Liver (tissue), 9 donors: Measurements from ENCODE around the gene OGA. TPM values are rescaled to one million over a fixed set of nuclear protein-coding genes. Genes with fewer than 3 reads are reported as not detected.

Experiments
- DNase-seq: peaks from one replicate; pipeline ENCODE4 v3.0.0-alpha.2; 2017; ENCODE audit warnings: low spot score
- H3K27ac ChIP-seq, 2 donors: one replicate each; pipeline ENCODE4 v1.7.0; 2013; ENCODE audit warnings: inconsistent platforms in 2 of 2, low read length in 2 of 2, control low read depth in 1 of 2, low read depth in 1 of 2, mild to moderate bottlenecking in 1 of 2
- H3K27me3 ChIP-seq, 4 donors: one replicate each; pipeline versions ENCODE4 v1.6.1 to v1.7.0; 2013; ENCODE audit warnings: low read length in 3 of 4, inconsistent platforms in 1 of 4, mild to moderate bottlenecking in 1 of 4, moderate library complexity in 1 of 4; ENCODE audit not compliant: control insufficient read depth in 4 of 4, insufficient read depth in 4 of 4
- H3K36me3 ChIP-seq, 4 donors: one replicate each; pipeline versions ENCODE4 v1.6.1 to v1.7.0; 2013; ENCODE audit warnings: low read length in 3 of 4, mild to moderate bottlenecking in 3 of 4, low read depth in 1 of 4, moderate library complexity in 1 of 4; ENCODE audit not compliant: control insufficient read depth in 4 of 4, insufficient read depth in 3 of 4
- H3K4me1 ChIP-seq, 4 donors: one replicate each; pipeline versions ENCODE4 v1.6.1 to v1.7.0; 2013; ENCODE audit warnings: low read length in 3 of 4, mild to moderate bottlenecking in 3 of 4, moderate library complexity in 1 of 4; ENCODE audit not compliant: control insufficient read depth in 4 of 4, insufficient read depth in 4 of 4
- H3K4me3 ChIP-seq, 3 donors: one replicate each; pipeline versions ENCODE4 v1.6.1 to v1.7.0; 2013; ENCODE audit warnings: low read length in 3 of 3, control low read depth in 1 of 3, low read depth in 1 of 3, mild to moderate bottlenecking in 1 of 3
- H3K9ac ChIP-seq, 2 donors: one replicate each; pipeline ENCODE4 v1.7.0; 2013; ENCODE audit warnings: low read length in 2 of 2, mild to moderate bottlenecking in 2 of 2, moderate library complexity in 2 of 2, control low read depth in 1 of 2, low read depth in 1 of 2
- H3K9me3 ChIP-seq, 4 donors: one replicate each; pipeline versions ENCODE4 v1.6.1 to v1.7.0; 2013; ENCODE audit warnings: low read length in 3 of 4; ENCODE audit not compliant: control insufficient read depth in 4 of 4
- ATF3 ChIP-seq: IDR thresholded peaks from 2 replicates; pipeline ENCODE4 v1.6.1; 2016; ENCODE audit warnings: antibody characterized with exemption
- EGR1 ChIP-seq, 2 donors: IDR thresholded peaks; 2 replicates each; pipeline ENCODE4 v1.6.1; 2016 to 2018; ENCODE audit warnings: antibody characterized with exemption in 2 of 2, low read depth in 2 of 2
- FOXA2 ChIP-seq: IDR thresholded peaks from 2 replicates; pipeline ENCODE4 v1.6.1; 2016; ENCODE audit warnings: antibody characterized with exemption
- GABPA ChIP-seq, 2 donors: IDR thresholded peaks in 1 of 2; conservative IDR thresholded peaks in 1 of 2; 2 replicates each; pipeline ENCODE4 v1.6.1; 2016; ENCODE audit warnings: antibody characterized with exemption in 2 of 2, mild to moderate bottlenecking in 1 of 2, moderate library complexity in 1 of 2
- HNF4A ChIP-seq, 2 donors: conservative IDR thresholded peaks; 2 replicates each; pipeline ENCODE4 v1.6.1; 2016; ENCODE audit warnings: antibody characterized with exemption in 2 of 2, mild to moderate bottlenecking in 2 of 2
- HNF4G ChIP-seq: IDR thresholded peaks from 2 replicates; pipeline ENCODE4 v1.6.1; 2016; ENCODE audit warnings: antibody characterized with exemption
- JUND ChIP-seq, 2 donors: IDR thresholded peaks; 2 replicates each; pipeline ENCODE4 v1.6.1; 2016; ENCODE audit warnings: antibody characterized with exemption in 2 of 2
- MAX ChIP-seq: IDR thresholded peaks from 2 replicates; pipeline ENCODE4 v1.6.1; 2016; ENCODE audit warnings: antibody characterized with exemption
- RAD21 ChIP-seq, 2 donors: IDR thresholded peaks; 2 replicates each; pipeline ENCODE4 v1.6.1; 2016; ENCODE audit warnings: antibody characterized with exemption in 2 of 2, mild to moderate bottlenecking in 2 of 2
- RXRA ChIP-seq, 2 donors: IDR thresholded peaks; 2 replicates each; pipeline ENCODE4 v1.6.1; 2017 to 2018; ENCODE audit warnings: antibody characterized with exemption in 2 of 2, mild to moderate bottlenecking in 1 of 2
- SP1 ChIP-seq: IDR thresholded peaks from 2 replicates; pipeline ENCODE4 v1.6.1; 2018; ENCODE audit warnings: antibody characterized with exemption, mild to moderate bottlenecking
- YY1 ChIP-seq: IDR thresholded peaks from 2 replicates; pipeline ENCODE4 v1.6.1; 2016; ENCODE audit warnings: antibody characterized with exemption, mild to moderate bottlenecking
- WGBS: extraction: QIAGEN DNeasy Blood & Tissue Kit; methylation state at CpG from one replicate; pipeline ENCODE4 v1.1.7; 2013; 5-methylcytosine and 5-hydroxymethylcytosine counted together
- polyA plus RNA-seq, 2 donors: library from polyadenylated mRNA; stranded (reverse) in 1 of 2; unstranded in 1 of 2; fragments of 200-250 nt in 1 of 2; fragments of >200 nt in 1 of 2; fragmentation: Nextera tagmentation in 1 of 2; extraction: Ambion mirVana in 1 of 2; gene quantifications; one replicate each; pipeline versions ENCODE4 v1.2.1 to v1.2.3, GENCODE V29; 2013 to 2015
- total RNA-seq, 2 donors: library from RNA; depleted of rRNA; stranded (reverse); fragments of >200 nt; gene quantifications; one replicate each; pipeline ENCODE4 v1.2.3, GENCODE V29; 2014
- TF ChIP-seq, protein P1 (sequence below): IDR thresholded peaks from 2 replicates; pipeline ENCODE4 v1.6.1; 2016; ENCODE audit warnings: antibody characterized with exemption, mild to moderate bottlenecking
- TF ChIP-seq, protein P2 (sequence below): fragments of 150-350 bp; IDR thresholded peaks from 2 replicates; pipeline ENCODE4 v1.5.1; 2017; ENCODE audit warnings: improper control_type of control experiment, low read depth, low read length; ENCODE audit not compliant: missing input control
- TF ChIP-seq, protein P3 (sequence below): IDR thresholded peaks from 2 replicates; pipeline ENCODE4 v1.6.1; 2016; ENCODE audit warnings: antibody characterized with exemption
- donor health status: healthy.
- donor health status: healthy.
- donor health status: healthy.
- donor health status: healthy.
- donor health status: healthy.

The OGA gene
- total and polyA plus RNA-seq, 4 donors = 18.0 to 64.3 (median 41.4) TPM

- no peak for DNase-seq
- Histone ChIP-seq H3K9ac (no peak overlapping the region), H3K9me3 (no peaks in the 10 kb centered on the region), H3K27me3 (peaks cover 0 to 3% (median 0%) of the 10 kb centered on the region in 4 donors), H3K36me3 (no peaks in the 10 kb centered on the region), H3K4me3 (no peak overlapping the region), H3K4me1 (no peaks in the 10 kb centered on the region), H3K27ac (no peak overlapping the region)
- TF ChIP-seq JUND (IDR thresholded peaks at IDR 0.05) (no peak), FOXA2 (no peak), HNF4A (conservative IDR thresholded peaks at IDR 0.05) (no peak), SP1 (no peak), RXRA (IDR thresholded peaks at IDR 0.05) (no peak), YY1 (no peak), RAD21 (IDR thresholded peaks at IDR 0.05) (no peak), MAX (no peak), ATF3 (no peak), GABPA (IDR thresholded peaks at IDR 0.05 in 1 of 2, conservative IDR thresholded peaks at IDR 0.05 in 1 of 2) (no peak), EGR1 (IDR thresholded peaks at IDR 0.05; ENCODE audit: low read depth in 2 of 2) (no peak), HNF4G (no peak)
- TF ChIP-seq, protein P1, sequence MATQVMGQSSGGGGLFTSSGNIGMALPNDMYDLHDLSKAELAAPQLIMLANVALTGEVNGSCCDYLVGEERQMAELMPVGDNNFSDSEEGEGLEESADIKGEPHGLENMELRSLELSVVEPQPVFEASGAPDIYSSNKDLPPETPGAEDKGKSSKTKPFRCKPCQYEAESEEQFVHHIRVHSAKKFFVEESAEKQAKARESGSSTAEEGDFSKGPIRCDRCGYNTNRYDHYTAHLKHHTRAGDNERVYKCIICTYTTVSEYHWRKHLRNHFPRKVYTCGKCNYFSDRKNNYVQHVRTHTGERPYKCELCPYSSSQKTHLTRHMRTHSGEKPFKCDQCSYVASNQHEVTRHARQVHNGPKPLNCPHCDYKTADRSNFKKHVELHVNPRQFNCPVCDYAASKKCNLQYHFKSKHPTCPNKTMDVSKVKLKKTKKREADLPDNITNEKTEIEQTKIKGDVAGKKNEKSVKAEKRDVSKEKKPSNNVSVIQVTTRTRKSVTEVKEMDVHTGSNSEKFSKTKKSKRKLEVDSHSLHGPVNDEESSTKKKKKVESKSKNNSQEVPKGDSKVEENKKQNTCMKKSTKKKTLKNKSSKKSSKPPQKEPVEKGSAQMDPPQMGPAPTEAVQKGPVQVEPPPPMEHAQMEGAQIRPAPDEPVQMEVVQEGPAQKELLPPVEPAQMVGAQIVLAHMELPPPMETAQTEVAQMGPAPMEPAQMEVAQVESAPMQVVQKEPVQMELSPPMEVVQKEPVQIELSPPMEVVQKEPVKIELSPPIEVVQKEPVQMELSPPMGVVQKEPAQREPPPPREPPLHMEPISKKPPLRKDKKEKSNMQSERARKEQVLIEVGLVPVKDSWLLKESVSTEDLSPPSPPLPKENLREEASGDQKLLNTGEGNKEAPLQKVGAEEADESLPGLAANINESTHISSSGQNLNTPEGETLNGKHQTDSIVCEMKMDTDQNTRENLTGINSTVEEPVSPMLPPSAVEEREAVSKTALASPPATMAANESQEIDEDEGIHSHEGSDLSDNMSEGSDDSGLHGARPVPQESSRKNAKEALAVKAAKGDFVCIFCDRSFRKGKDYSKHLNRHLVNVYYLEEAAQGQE = no peak
- TF ChIP-seq, protein P2, sequence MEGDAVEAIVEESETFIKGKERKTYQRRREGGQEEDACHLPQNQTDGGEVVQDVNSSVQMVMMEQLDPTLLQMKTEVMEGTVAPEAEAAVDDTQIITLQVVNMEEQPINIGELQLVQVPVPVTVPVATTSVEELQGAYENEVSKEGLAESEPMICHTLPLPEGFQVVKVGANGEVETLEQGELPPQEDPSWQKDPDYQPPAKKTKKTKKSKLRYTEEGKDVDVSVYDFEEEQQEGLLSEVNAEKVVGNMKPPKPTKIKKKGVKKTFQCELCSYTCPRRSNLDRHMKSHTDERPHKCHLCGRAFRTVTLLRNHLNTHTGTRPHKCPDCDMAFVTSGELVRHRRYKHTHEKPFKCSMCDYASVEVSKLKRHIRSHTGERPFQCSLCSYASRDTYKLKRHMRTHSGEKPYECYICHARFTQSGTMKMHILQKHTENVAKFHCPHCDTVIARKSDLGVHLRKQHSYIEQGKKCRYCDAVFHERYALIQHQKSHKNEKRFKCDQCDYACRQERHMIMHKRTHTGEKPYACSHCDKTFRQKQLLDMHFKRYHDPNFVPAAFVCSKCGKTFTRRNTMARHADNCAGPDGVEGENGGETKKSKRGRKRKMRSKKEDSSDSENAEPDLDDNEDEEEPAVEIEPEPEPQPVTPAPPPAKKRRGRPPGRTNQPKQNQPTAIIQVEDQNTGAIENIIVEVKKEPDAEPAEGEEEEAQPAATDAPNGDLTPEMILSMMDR = no peak
- TF ChIP-seq, protein P3, sequence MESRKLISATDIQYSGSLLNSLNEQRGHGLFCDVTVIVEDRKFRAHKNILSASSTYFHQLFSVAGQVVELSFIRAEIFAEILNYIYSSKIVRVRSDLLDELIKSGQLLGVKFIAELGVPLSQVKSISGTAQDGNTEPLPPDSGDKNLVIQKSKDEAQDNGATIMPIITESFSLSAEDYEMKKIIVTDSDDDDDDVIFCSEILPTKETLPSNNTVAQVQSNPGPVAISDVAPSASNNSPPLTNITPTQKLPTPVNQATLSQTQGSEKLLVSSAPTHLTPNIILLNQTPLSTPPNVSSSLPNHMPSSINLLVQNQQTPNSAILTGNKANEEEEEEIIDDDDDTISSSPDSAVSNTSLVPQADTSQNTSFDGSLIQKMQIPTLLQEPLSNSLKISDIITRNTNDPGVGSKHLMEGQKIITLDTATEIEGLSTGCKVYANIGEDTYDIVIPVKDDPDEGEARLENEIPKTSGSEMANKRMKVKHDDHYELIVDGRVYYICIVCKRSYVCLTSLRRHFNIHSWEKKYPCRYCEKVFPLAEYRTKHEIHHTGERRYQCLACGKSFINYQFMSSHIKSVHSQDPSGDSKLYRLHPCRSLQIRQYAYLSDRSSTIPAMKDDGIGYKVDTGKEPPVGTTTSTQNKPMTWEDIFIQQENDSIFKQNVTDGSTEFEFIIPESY = no peak
- WGBS = 77% methylated on average over 6 of the region's 6 CpGs
Observed at GRCh38 chr10:101766306-101766705, 51.9 kb downstream of the OGA start.
